ENCODE results near the gene BAHCC1.

Gene BAHCC1

GRCh38 chr17:81413497-81414135 is 18.4 kb downstream of the BAHCC1 start:
- Histone ChIP-seq H3K9me2 (replicated peaks; ENCODE audit: control insufficient read depth, low read length) (no peaks in the 10 kb centered on the region), H3K4me1 (ENCODE audit: control insufficient read depth, low read length) (no peaks in the 10 kb centered on the region), H3K36me3 (ENCODE audit: control insufficient read depth, low read length) (no peaks in the 10 kb centered on the region), H3K27me3 (ENCODE audit: control insufficient read depth, low read length) (peaks cover under 1% of the 10 kb centered on the region; the same call in 1 of the 2 replicates), H4K20me1 (ENCODE audit: control insufficient read depth, insufficient read depth, low read depth, low read length) (no peaks in the 10 kb centered on the region), H3K27ac (ENCODE audit: low read depth, low read length) (no peak overlapping the region), H3K79me2 (ENCODE audit: control insufficient read depth, low read length) (no peaks in the 10 kb centered on the region), H3K4me2 (ENCODE audit: low read length) (no peak overlapping the region), H3K9me3 (ENCODE audit: control insufficient read depth, insufficient read depth, low read length) (no peaks in the 10 kb centered on the region), H3F3A (ENCODE audit: control insufficient read depth, insufficient read depth) (no peaks in the 10 kb centered on the region), H3K4me3 (ENCODE audit: low read length) (no peak overlapping the region)
- TF ChIP-seq CTCF (IDR thresholded peaks at IDR 0.05; ENCODE audit: low read depth, low read length, poor library complexity, severe bottlenecking) (no peak), EZH2phosphoT487 (IDR thresholded peaks at IDR 0.05; ENCODE audit: borderline replicate concordance, low read length) (no peak)

- no peak for TF ChIP-seq EZH2phosphoT487 (IDR thresholded peaks at IDR 0.05; ENCODE audit: borderline replicate concordance, low read length)
- no peak for TF ChIP-seq CTCF (IDR thresholded peaks at IDR 0.05; ENCODE audit: low read depth, low read length, poor library complexity, severe bottlenecking)
- Histone ChIP-seq H3K4me1 (ENCODE audit: control insufficient read depth, low read length) (no peaks in the 10 kb centered on the region), H3K9me3 (ENCODE audit: control insufficient read depth, insufficient read depth, low read length) (no peaks in the 10 kb centered on the region), H4K20me1 (ENCODE audit: control insufficient read depth, insufficient read depth, low read depth, low read length) (no peaks in the 10 kb centered on the region), H3K79me2 (ENCODE audit: control insufficient read depth, low read length) (no peaks in the 10 kb centered on the region), H3K9me2 (replicated peaks; ENCODE audit: control insufficient read depth, low read length) (no peaks in the 10 kb centered on the region), H3K27ac (ENCODE audit: low read depth, low read length) (no peak overlapping the region), H3K4me2 (ENCODE audit: low read length) (no peak overlapping the region), H3K36me3 (ENCODE audit: control insufficient read depth, low read length) (no peaks in the 10 kb centered on the region), H3K4me3 (ENCODE audit: low read length) (no peak overlapping the region), H3F3A (ENCODE audit: control insufficient read depth, insufficient read depth) (no peaks in the 10 kb centered on the region), H3K27me3 (ENCODE audit: control insufficient read depth, low read length) (no peaks in the 10 kb centered on the region)
Measured at GRCh38 chr17:81414756-81415516, 19.7 kb downstream of the BAHCC1 start.

- TF ChIP-seq CTCF (IDR thresholded peaks at IDR 0.05; ENCODE audit: low read depth, low read length, poor library complexity, severe bottlenecking): no peak
- no peak for TF ChIP-seq EZH2phosphoT487 (IDR thresholded peaks at IDR 0.05; ENCODE audit: borderline replicate concordance, low read length)
- Histone ChIP-seq H3K27me3 (ENCODE audit: control insufficient read depth, low read length) (no peaks in the 10 kb centered on the region), H3K4me3 (ENCODE audit: low read length) (no peak overlapping the region), H3K4me1 (ENCODE audit: control insufficient read depth, low read length) (no peaks in the 10 kb centered on the region), H3K79me2 (ENCODE audit: control insufficient read depth, low read length) (no peaks in the 10 kb centered on the region), H3K27ac (ENCODE audit: low read depth, low read length) (no peak overlapping the region), H4K20me1 (ENCODE audit: control insufficient read depth, insufficient read depth, low read depth, low read length) (no peaks in the 10 kb centered on the region), H3F3A (ENCODE audit: control insufficient read depth, insufficient read depth) (no peaks in the 10 kb centered on the region), H3K9me2 (replicated peaks; ENCODE audit: control insufficient read depth, low read length) (no peaks in the 10 kb centered on the region), H3K4me2 (ENCODE audit: low read length) (no peak overlapping the region), H3K9me3 (ENCODE audit: control insufficient read depth, insufficient read depth, low read length) (no peaks in the 10 kb centered on the region), H3K36me3 (ENCODE audit: control insufficient read depth, low read length) (no peaks in the 10 kb centered on the region)
Measured at GRCh38 chr17:81415681-81416080, 20.4 kb downstream of the BAHCC1 start.
